GM21619 (cell line): Measurements from ENCODE around the gene ADCY6.
A peak's percentile ranks its signal among the peaks of the same experiment; 100 is the strongest.

Experiments
- ATAC-seq: cut with Tn5 transposase; IDR thresholded peaks from one replicate; pipeline ENCODE4 v1.9.1; 2021; ENCODE audit not compliant: unreplicated experiment

Gene ADCY6

DNA sequence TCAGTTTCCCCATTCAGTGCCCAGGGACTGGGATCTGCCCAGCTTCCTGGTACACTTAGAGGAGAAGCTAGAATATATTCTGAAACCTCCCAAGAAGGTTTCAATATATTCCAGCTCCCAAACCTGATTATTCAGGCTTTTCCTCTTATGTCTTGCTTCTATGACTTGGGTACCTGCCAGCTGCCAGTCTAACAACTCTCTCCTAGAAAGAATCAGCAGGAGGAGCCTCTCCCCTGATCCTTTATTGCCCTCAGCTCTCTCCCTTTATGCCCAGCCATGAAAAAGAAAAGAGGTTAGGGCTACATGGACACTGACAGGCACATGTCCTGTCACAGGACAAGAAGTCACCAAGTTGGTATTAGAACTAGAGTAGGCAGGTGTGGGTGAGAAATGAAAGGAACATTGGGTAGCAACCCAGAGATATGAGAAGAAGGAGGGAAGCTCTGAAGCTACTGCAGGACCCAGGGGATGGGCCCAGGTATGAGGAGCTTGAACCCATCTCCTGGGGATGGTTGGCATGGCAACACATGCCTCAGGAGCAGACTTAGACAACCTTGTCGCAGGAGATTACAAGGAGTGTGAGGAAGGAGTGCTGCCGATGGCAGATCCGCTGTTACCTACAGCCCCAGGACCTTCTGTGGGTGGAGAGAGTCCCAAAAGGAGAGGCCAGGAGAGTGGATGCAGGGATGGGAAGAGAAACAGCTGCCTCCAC, 27.4 kb upstream of the ADCY6 start:
- no peak for ATAC-seq

DNA sequence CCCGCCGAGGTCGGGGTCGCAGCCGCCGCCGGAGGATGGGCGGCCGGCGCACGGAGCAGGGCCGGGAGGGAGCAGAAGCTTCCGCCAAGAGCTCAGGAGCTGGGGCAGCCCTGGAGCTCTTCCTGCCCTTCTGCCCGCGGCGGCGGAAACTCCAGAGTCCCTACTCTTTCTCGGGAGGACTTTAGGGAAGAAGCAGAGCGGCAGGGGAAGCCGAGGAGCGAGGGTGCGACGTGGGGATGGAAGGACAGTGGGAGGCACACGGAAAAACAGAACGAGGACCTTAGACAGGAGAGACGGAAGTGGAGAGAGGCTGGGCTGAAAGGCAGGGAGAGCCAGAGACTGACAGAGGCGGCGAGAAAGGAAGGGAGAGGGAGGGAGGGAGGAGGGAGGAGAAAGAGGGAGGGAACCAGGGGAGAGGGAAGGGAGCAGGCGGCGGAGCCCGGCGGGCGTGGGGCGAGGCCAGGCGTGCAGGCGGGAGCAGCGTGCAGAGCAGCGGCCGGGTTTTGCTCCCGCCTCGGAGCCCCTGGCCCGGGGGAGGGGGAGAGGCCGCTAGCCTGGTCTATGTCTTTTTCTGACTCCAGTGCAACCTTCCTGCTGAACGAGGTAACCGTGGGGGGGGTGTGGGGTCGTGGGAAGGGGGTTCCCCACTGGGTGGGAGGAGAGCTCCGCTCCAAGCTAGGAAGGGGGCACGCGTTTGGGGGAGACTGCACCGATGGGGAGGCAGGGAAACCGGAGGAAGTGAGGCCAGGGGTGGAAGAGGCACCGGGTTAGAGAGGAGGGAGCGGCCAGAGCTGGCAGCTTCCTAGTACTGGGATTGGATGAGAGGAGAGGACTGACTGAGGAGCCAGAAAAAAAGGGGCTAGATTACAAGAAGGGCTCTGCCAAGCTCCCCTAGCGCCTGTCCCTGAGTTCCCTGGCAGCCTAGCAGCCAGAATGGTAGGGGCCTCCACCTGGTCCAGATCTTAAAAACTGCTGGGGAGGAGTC, 26.5 kb upstream of the ADCY6 start:
- ATAC-seq = peak; percentile 32

DNA sequence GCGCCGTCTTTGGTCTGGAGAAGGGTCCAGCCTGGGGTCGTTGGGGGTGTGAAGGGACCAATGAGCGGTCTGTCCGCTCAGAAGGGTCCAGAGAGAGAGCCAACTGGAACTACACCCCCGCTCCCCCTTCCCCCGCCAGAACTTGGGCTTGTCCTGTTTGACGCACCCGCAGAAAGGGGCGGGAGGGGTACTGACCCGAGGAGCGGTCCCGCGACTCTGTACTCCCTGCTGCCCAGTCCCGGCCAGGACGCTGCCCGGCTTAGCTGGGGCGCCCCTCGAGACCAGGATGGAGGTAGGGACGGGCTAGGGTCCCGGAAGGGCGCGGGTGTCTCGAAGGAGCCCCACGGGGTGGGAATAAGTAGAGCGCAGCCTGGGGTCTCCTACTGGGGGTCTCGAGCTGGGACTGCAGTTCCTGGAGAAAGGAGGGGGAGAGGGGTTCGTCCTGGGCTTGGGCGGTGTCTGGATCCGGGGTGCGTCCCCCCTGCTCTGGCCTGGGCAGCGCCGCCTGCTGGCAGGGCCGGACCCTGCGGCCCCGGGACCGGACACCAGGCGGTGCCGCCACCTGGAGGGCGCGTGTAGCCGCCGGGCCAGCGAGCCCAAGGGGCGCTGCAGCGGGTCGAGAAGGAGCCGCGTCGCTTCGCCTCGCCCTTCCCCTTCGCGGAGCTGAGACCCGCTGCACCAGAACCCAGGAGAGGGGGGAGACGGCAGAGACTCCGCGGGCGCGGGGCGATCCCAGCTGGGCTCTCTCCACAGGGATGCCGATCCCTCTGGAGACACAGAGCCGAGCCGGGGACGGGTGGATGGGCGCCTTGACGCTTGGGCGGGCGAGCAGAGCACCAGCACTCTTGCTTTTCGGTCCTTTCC, 25.6 kb upstream of the ADCY6 start:
- peak; percentile 76 for ATAC-seq

DNA sequence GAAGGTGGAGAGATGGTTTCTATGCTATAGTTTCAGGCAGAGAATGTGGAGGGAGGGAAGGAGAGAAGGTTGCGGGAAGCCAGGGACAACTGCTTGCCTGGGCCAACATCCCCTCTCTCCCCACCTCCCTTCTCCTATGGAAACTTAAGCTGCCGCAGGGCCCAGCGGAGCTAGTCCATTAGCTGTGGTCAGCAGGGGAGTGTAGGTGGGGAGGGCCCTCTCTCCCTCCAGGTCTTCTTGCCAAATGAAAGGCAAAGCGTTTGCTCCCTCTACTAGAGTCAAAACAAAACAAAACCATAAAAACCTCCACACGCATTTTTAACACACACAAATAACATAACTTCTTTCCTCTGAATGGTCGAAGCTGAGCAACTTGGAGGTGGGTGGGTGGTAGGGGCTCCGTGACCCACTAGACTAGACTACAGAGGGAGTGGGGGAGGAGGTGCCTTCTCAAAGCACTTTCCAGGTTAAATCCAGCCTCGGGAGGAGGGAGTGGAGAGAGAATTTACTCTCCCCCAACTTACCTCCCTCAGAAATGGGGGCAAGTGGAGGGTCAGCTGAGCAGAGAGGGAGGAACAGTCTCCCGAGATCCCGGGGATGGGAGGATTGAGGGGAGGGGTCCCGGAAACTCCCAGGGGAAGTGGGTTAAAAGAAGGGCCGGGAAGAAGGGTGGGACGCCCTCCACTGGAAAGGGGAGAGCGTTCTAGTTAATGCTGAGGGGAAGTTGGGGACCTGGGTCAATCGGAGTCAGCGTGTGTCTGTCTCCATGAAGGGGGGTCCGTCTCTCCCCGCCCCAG, 24.8 kb upstream of the ADCY6 start:
- ATAC-seq = no peak

DNA sequence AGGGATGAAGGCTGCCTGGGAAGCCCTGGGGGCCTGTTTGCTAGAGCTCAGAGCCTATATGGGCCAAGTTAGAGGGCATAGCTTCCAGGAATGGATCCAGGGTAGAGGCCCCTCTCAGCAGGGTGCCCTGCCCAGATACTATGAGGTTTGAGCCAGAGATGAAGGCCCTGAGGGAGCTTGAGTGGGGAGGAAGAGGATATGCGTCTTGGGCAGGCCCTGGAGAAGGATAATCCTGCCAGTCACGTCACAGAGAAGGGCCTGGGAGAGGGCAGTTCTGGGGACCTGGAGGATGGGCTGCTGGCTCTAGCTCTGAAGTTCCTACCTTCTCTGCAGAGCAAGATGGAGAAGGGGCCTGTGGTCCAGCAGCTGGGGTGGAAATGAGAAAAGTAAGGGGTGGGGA, 23.5 kb upstream of the ADCY6 start:
- ATAC-seq = no peak

DNA sequence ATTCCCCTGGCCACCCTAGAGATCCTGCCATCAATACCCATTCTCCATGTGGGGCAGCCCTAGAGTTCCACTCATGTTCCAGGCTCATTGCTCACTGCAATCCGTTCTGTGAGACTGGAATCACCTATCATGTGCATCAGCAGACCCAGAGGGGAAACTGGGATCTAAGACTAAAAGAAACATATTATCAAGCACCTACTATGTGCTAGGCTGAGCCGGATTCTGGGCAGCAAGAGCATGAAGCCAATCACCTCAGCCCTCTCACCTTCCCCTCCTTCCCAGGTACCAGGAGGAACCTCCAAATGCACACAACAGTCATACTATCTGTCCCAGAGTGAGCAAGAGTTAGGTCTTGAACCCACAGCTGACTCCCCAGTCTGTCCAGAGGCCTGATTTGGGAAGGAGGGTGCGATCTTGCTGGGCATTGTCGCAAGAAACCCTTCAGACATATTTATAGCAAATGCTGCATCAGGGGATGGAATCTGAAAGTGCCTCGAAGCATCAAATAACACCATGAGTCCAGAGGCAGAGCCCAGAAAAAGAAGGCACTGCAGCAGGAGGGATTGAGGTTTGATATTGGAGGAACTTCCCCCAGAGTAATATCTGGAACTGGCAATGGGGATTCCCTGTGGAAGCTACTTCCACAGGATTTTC, 22.7 kb upstream of the ADCY6 start:
- ATAC-seq = no peak

DNA sequence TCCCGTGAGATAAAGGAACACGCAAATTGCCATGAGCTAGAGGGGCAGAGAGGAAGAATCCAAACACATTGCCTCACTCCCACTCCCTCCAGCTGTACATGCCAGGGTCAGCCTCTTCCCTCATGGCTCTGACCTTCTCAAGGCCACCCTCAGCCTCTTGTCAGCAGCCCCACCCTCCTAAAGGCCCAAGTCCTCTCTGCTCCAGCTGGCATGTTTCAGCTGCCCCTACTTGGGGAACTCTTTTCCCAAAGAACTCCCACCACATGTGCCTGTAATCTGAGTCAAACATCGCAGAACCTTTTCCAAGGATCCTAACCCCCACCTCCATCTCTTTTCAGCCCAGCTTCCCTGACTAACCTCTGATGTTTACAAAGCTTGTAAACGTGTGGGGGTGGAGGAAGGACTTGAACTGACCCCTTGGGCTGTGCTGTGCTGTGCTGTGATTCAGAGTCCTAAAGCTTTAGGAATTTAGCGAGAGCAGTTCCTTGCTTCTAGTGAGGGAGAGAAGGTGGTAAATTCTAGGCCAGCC, 22.1 kb upstream of the ADCY6 start:
- ATAC-seq = no peak

DNA sequence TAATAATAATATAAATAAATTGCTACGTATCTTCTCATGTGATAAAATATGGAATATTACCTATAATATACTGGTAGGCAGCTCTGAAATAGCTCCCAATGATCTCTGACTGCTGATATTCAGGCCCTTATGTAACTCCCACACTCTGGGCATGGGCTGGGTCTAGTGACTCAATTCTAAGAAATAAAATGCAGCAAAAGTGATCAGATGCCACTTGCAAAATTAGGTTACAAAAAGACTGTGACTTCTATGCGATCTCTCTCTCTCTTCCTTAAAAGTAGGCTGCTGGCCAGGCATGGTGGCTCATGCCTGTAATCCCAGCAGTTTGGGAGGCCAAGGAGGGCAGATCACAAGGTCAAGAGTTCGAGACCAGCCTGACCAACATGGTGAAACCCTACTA, 19.1 kb upstream of the ADCY6 start:
- ATAC-seq = no peak

DNA sequence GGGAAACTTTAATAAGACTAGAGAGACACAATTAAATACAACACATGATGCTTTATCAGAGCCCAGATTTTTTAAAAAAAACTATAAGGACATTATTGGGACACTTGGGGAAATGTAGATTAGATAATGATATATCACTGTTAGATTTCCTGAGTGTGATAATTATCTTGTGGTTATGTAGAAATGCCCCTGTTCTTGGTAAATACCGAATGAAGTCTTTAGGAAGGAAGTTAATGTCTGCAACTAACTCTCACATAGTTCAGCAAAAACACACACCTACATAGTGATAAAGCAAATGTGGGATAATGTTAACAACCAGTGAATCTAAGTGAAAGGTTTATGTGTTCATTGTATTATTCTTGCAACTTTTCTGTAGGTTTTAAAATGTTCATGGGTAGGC, 14.8 kb upstream of the ADCY6 start:
- no peak for ATAC-seq

DNA sequence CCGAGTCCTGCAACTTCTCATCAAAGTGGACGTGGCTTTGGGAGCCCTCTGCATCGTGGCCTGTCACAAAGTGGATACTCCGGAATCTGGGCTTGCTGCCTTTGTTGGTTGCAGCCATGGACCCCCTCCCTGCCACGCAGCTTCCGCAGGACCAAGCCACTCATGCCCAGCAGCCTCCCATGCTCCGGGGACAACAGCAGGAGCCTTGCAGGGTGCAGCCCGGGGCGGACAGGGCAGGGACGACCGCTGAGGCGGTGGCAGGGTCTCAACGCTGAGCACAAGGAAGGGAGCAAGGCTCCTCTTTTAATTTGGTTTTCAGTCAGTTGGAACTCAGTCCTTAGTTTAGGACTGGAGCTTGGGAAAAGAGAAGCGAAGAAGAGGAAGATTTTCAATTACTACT, 12.1 kb upstream of the ADCY6 start:
- ATAC-seq = no peak

DNA sequence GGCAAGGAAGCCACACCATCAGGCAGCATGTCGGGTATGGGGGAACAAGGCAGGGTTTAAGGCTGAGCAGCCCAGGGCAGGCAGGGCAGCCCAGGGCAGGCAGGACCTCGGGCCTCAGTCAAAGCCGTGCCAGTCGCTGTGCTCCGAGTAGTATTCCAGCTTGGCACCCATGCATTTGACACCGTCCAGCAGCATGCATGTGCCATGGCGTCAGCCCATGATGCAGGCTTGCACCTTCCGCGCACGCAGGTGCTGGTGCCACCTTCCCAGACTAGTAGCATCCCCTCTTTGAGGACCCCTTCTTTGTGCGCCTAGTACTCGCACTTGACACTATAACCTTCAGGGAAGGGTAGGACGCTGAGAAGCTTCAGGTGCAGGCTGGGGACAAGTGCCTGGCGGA, 11.6 kb upstream of the ADCY6 start:
- ATAC-seq = no peak

DNA sequence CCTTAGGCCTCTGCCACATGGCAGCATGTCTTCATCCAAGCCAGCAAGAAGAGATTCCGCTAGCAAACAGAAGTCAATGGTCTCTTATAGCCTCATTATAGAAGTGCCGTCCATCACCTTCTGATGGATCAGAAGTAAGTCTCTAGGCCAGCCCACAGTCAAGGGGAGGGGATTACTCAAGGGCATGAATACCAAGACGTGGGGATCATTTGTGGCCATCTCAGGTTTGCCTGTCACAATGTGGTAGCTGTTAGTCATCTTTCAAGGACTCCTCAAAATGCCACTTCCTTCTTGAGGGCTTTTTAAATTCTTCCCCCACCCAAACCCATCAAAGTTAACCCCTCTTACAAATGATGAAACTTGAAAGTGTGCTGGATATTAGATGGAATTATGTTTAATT, 8.1 kb upstream of the ADCY6 start:
- ATAC-seq = no peak

DNA sequence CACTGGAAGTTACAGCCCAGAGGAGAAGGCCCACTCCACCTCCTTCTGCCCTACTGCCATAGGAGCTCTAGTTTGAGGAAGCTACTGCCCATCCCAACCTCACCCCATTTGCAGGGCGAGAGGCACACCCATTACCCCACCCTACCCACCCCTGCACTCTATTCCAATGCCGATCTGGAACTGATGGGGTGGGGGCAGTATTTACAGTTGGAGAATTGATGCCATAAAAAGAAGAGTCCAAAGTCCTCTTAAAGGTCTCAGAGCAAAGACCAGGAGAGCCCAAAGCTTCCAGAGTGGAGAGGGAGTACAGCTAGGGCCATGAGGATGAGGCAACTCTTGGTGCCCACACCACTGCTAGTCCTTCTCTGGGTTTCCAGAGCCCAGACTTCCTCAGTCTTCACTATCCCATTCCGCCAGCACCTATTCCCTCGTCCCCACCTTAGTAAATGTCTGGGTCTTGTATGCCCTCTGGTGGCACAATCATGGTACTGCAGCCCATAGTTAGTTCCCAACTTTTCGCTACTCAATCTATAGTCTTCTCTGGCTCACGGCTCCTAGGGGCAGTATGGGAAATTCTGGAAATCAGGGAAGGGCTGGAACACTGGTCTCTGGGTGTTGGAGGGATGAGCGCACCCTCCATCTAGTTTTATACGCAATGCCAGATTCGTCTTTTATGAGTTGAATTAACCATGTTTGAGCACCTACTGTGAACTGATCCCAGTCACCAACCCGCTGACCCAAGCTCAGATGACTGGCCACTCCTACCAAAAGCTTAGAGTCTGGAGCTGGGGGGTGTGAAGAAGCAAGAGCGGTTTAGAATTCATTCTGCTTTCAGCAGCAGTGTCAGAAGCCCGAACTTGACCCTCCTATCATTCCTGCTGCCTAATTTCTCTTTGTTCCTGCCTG, 6.9 kb upstream of the ADCY6 start:
- no peak for ATAC-seq

DNA sequence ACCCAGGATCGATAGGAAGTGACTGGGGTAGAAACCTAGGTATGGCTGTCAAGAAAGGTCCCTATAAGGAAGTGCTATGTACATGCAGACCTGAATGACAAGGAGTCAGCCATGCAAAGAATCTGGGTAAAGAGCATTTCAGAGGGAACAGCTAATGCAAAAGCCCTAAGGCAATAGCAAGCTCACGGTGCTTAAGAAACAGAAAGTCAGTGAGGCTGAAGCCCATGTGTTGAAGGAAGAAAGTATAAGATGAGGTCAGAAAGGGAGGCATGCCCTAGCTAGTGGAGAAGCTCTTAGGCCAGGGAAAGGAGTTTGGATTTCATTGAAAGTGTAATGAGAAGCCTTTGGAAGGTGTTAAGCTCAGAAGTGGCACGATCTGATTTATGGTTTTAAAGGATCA, 6.0 kb upstream of the ADCY6 start:
- ATAC-seq = no peak

DNA sequence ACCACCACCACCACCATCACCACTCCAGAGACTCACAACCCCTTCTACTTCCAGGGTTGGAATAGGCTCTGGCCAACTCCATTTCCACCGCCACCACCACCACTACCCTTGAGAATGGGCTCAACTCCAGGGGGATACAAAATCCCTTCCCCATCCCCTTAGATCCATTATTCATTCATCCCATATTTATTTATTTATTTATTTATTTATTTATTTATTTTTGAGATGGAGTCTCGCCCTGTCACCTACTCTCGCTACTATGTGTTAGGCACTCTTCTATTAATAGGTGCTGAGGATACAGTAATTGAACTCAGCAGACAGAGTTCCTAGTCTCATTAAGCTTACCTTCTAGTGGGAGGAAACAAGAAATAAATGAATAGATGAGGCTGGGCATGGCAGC, 4.8 kb upstream of the ADCY6 start:
- ATAC-seq = no peak

DNA sequence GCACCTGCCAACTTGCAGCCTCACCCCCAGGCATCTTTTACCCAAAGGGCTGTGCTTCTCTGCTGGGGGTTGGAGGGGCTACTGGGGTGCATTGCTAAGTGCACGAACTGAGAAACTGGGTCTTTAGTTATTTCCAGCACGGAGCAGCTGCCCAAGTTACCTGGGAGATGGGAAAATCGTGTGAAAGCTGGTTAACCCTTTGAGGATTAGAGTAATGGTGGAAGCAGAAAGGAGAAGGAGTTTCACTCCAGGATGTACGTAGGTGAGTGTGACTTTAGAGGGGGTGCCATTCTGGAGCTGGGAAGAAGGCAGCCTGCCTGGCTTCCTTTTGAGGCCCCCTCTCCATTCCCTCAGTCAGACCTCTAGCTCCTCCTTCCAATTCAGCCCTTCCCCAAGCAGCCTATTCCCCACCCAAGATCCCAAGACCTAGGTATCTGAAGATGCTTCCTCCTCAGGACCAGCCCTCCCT, 1.0 kb upstream of the ADCY6 start:
- no peak for ATAC-seq

DNA sequence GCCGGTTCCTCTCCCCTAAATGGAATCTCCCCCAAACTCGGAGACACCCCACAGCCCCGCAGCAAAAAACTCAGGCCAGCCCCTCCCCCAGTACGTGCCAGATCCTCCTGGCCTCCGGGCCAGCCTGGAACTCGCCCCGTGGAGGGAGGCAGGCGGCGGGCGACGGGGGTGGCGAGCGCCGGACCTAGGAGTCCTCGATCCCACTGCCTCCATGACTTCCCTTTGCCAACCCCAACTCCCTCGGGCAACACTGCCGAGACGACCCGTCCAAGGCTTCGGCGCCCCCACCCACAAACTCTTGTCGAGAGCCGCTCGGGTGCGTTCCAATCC, 400 bp downstream of the ADCY6 start:
- peak; percentile 23 for ATAC-seq

DNA sequence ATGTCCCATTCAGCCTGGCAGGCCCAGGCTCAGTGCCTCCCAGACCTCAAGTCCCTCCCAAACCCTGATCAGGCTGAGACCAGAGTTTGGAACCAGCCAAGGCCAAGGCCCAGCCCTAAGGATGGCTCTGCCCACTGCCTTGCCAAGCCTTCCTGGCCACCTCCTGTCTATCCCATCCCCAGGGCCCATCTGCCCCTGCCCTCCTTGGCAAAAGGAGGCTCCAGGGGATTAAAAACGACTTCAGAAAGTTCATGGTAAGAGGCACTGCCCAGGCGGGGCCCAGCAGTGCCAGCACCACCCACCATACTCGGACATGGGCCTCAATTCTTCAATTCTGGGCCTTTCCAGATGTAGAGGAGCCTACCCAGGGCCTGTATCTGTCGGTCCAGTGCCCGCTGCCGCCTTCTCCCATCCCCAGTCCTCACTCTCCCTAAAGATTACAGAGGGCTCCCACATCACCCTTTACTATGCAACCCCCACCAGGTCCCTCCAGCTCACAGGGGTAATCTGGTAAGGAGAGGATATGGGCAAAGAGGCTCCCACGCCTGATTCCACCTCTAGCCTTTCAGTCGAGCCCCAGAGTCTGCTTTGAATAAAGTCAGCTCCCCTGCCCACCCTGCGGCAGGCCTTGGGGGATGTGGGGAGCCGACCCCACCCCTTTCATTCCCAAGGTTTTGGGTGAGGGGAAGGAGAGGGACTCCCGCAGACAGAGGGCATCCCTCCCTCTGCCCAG, 932 bp downstream of the ADCY6 start:
- ATAC-seq = no peak
